Stimulated activated CD8-positive, alpha-beta memory T cell treated with anti-CD3 and anti-CD28 coated beads, Interleukin-15, amount 100 ng/mL, for 48 hours (primary cell): ENCODE measurements around the gene SIRT3.
"Not testable (repeated sequence)": the region's sequence is repeated elsewhere in the genome, so short reads cannot be mapped to it uniquely, and the experiment has no call there.

Experiments
- DNase-seq, 2 donors: peaks; one replicate each; pipeline ENCODE4 v3.0.0-alpha.2; 2020; ENCODE audit warnings: low read depth in 2 of 2

The SIRT3 gene

DNA sequence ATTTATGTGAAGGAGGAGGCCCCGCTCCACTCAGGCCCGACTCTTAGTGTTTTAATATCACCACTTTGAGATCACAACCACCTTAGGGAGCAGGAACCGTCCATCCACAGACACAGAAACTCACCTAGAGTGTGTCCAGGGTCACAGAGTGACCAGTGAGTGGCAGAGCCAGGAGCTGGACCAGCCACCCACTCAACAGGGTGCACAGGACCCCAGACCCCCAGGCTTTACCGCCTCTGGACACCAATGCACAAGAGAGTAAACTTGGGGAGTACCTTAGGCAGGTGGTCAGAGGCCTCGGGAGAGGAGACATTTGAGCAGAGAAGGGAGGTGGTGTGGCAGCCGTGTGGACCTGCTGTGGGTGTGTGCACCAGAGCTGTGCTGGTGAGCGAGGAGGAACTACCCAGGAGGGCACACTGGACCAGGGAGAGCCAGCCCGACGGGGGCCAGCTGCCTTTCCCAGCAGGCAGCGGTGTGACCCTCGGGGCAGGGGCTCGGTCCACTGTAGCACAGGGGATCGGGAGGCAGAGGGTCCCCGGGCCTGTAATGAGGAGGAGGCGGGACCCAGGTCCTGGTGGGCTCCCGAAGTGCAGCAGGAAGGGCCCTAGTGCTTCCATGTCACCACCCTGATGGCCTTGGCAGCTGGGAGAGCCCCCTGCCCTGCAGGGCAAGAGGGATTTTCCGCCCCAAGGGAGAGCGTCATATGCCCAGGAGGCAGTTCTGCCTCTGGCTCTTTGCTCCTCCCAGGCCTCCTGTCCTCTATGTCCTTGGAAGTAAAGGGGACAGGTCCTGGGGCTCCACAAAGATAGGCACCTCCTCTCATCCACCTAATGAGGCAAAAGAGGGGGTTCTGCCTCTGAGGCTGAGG, 34.5 kb upstream of the SIRT3 start:
- DNase-seq: no peak

DNA sequence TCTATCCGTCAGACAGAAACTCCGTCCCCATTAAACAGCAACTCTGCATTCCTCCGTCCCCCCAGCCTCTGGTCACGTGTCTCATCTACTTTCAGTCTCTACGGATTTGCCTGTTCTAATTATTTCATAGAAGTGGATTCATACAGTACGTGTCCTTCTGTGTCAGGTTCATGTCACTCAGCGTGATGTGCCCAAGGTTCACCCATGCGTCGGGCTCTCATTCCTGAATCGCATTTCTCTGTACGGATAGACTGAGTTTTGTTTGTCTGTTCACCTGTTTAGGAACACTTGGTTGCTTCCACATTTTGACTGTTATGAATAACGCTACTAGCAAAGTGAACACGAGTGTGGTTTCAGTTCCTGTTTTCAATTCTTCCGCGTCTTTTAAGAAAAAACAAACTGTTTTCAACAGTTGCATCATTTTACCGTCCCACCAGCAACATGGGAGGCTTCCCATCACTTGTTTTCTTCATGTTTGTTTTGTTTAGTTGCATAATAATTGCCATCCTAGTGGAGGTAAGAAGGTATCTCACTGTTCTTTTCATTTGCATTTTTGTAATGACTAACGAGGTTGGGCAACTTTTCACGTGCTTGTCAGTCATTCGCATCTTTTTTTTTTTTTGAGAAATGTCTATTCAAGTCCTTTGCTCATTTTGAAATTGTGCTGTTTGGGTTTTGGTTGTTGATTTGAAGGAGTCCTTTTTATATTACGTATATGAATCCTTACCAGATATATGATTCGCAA, 33.2 kb upstream of the SIRT3 start:
- no peak for DNase-seq

DNA sequence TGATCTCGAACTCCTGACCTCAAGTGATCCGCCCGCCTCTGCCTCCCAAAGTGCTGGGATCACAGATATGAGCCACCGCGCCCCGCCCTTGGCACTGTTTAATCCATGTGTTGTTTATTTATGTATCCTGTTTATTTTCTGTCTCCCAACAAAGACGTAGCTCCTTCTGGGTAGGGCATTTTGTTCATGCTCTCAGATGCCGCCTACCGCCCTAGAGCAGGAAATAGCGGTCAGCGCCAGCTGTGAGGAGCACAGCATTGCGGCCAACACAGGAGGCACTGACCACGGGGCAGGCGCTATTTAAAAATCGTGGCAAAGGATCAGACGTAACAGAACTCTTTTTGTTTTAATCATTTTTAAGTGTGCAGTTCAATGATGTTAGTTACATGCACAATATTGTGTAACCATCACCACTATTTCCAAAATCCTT, 32.6 kb upstream of the SIRT3 start:
- DNase-seq: not testable (repeated sequence)

DNA sequence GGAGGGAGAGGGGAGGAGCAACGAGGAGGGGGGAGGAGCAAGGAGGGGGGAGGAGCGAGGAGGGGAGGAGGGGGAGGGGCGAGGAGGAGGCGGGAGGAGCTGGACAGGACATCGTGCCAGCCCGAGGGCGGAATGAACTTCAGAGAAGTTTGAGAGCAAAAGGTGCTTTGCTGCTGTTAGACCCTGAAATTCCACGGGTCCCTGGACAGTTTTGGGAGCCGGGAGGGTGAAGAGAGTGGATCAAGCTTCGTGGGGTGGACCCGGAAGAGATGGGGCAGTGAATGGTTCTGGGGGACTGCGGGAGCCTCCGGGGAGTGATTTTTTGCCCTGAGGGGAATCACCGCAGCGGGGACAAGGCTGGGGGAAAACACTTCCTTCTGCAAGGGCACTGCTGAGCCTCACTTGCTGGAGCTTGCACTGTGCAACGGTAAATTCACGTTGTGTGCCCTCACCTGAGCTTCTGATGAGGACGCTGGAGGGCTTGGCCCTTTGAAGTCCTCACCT, 31.4 kb upstream of the SIRT3 start:
- no peak for DNase-seq

DNA sequence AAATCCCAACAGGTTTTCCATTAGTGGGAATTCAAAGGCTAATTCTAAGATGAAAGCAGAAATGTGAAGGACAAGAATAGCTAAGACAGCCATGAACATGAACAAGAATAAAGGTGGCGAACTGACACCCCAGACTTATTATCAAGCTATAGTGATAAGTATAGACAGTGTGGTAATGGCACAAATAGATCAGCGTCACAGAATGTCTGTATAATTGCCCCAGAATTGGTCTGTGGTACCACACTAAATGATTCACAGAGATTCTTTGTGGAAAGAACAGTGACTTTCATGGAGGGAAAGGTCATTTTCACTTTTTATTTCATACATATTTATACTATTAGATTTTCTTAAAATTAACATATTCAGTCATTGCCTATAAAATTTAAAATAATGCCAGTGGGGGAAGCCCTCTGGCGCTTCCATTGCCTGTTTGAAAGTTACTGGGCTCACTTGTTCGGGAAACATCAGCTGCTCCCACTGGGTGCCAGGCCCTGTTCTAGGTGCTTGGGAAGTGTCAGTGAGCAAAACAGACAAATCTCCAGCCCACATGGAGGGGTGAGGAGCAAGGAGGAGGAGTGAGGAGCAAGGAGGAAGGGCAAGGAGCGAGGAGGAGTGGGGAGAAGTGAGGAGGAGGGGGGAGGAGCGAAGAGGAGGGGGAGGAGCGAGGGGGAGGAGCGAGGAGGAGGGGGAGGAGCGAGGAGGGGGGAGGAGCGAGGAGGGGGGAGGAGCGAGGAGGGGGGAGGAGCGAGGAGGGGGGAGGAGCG, 30.7 kb upstream of the SIRT3 start:
- DNase-seq: no peak

DNA sequence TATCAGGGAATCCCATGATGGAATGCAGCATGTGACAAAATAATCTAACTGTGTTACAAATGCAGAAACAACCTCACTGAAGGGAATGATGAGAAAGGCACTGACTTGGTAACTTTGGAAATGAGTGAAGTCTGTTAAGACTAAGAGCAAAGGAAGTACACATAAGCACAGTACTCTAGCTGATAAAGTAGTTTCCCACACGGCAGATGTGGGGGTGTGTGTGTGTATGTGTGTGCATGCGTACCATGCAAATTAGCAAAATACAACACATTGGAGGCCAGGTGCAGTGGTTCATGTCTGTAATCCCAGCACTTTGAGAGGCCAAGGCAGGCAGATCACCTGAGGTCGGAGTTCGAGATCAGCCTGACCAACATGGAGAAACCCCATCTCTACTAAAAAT, 25.5 kb upstream of the SIRT3 start:
- DNase-seq: no peak

DNA sequence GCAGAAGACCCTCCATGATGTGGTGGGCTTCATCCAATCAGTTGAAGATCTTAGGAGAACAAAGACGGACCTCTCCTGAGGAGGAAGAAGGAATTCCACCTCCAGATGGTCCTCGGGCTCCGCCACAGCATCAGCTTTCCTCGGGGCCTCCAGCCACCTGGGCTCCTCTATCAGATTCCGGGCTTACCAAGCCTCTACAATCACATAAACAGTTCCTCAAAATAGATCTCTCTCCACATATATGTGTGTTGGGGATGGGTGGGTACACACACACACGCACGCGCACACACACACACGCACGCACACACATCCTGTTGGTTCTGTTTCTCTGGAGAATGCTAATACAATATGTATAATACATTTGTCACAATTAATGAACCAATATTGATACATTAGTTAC, 23.3 kb upstream of the SIRT3 start:
- DNase-seq: no peak

DNA sequence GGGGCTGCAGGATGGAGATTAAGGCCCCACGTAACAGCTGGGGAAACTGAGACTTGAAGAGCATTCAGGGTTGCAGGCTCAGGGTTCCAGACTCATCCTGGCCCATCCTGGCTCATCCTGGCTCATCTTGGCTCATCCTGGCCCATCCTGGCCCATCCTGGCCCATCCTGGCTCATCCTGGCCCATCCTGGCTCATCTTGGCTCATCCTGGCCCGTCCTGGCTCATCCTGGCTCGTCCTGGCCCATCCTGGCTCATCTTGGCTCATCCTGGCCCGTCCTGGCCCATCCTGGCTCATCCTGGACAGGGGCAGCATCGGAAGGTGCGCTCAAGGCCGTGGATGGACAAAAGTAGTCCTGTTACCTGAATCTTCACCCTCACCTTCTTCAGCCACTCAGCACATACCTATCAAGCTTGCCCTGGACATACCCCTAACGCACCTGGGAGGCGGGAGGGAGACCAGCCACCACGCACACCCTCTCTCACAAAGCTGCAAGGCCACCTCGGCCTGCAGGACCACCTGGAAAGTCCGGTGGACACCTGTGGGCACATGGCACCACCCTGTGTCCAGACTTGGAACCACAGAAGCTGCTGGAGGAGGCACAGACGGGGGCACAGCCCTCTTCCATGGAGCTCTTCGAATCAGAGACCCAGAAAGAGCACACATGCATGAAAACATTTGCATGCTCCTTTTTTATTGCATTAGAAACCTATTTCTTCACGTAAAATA, 21.8 kb upstream of the SIRT3 start:
- no peak for DNase-seq

DNA sequence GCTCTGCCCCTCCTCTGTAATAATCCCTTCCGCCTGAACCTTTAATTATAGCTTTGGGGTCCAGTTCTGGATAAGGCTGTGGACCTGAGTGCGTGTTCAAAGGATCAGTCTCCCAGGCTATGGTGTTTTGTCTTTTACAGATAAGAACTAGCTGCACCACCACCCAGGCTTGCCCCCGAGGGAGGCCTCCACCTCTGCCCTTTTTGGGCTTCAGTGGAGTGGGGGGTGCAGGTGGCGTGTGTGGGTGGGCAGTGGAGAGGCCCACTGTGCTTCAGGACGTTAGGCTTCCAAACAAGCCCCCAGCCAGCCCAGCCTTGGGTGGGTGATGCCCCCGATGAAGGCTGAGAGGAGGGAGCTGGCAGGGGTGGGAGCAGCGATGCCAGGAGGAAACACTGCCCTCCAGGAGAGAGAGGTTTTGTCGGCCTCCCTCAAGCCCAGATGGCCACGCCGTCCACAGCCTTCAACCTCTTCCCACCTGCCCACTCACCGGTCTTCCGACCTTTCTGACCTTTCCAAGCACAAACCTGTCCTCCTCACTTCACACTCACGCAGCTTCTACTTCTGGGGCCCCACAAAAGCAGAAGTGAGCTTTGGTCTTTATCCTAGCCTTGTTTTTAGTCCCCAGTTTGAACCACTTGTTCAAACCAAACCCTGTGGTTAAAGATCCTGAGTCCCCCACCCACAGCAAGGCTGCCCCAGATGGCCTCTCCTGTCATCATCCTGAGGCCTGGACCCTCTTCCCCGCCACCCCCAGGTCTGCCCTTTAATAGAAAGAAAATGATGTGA, 21.0 kb upstream of the SIRT3 start:
- DNase-seq: no peak

DNA sequence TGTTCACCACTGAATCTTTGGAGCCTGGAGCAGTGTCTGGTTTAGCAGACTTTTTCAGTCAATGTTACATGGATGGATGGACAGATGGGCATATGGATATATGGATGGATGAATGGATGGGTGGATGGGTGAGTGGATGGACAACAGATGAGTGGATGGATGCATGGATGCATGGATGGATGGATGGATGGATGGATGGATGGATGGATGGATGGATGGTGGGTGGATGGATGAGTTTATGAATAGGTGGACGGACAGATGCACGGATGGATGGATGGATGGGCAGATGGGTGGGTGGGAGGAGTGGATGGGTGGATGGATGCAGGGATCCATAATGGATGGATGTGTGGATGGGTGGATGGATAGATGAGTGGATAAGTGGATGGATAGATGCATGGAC, 19.7 kb upstream of the SIRT3 start:
- no peak for DNase-seq

DNA sequence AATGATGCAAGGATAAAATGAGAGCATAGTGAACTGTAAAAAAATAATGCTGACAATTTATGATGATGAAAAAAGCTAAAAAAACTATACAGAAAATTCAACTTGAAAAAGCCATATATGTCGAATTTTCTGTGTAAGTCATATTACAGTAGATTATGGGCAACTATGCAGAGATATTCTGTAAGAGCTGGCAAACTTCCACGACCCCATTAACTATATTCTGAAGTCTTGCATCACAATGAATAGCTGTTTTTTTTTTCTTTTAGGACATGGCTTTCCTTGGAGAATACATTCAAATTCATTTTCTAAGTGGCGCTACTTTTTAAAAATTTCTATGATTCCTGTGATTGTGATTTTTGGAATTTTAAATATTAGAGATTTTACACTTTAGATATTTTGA, 19.0 kb upstream of the SIRT3 start:
- DNase-seq: no peak

DNA sequence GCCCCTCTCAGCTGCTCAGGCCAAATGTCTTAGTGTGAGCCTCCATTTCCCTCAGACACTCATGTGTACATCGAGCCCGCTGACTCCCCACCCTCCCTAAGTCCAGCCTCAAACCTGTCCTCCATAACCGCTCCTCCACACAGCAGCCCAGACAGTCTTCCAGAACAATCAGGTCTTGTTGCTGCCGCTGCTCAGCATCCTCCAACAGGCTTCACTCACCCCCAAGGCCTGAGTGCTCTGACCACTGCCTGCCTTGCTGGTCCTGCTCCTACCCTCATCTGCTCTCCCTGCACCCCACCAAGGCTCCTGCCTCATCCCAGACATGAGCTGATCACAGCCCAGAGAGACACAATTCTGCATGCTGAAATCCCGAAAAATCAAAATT, 17.7 kb upstream of the SIRT3 start:
- DNase-seq: no peak

DNA sequence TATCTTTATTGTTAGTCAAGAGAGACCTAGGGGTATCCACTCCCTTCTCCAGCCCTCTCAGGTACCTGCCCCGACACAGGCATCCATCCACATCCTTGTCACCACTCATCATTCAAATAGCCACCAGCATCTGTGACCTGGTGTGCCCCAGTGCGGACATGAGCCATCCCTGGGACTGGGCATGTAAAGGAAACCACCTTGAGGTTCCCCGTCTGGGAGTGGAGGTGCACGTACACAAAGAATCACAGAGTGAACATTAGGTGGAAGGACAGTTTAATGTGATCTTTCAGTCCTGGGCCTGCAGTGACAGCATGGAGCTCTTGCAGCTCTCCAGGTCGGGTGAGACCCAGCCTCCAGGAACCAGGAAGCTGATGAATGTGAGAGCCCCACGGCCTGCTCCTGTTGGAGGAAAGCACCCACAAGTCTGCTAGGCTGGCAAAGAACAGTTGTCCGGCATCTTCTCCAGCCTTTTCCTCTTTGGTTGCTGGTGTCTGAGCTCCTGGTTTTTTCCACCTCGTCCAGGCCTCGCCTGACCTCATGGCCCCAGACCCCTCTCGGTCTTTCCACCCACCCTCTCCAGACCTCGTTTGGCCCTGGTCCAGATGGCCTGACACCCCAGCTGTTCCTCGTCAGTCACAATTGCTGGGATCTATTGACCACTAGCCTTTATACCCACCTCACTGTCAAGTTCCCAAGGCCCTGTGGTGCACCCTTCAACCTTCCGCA, 17.2 kb upstream of the SIRT3 start:
- DNase-seq: no peak

DNA sequence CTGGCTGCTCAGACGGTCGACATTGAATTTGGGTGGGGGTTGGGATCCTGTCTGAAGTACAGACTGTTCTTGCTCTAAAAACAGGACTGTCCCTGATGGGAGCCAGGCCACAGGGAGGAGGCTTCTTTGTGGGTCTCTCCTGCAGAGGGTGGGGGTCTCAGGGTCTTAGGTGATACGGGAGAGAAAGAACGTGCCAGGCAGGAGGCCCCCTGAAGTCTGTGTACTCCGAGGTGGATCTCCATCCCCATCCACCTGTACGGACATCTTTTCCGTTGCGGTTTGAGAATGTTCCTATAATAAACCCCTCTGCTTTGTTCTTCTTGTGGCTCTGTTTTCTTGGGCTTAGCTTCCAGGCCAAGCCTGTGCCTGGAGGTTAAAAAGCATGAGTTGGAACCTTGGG, 16.5 kb upstream of the SIRT3 start:
- no peak for DNase-seq

DNA sequence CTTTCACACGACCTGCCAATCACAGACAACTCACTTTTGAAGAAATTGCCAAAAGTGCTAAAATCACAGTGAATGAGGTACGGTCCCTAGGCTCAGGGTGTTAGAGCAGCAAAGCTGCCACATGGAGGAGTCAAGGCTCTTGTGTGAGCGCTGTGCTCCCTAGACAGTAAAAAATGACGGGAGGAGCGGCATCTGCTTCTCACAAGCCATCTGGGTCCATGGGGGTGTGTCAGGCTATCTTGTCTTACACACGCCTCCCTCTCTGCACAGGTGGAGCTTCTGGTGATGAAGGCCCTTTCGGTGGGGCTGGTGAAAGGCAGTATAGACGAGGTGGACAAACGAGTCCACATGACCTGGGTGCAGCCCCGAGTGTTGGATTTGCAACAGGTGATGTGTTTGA, 15.4 kb upstream of the SIRT3 start:
- no peak for DNase-seq

DNA sequence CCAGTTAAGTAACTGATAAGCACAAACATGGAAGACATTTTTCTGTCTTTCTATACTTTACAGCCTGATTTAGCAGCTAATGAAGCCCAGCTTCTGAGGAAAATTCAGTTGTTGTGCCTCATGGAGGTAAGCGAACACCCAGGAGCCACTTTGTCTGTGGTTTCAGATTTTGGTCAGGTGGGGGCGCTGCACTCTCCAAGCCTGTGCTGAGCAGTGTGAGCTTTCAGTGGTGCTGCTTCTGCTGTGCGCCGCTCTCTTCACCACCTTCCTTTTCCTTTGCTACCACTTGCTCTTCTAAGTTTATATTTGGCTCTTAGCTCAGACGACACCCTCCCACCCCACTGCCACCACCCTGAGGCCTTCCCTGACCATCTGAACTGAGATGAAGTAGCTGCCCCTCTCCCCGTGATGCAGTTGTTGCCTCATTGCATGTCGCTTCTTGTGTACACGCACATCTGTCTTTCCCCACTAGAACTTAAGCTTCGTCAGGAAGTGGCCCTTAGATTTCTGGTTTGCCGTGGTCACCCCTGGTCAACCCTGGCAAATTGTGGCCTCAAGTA, 14.7 kb upstream of the SIRT3 start:
- DNase-seq: peak; percentile 49 to 56

DNA sequence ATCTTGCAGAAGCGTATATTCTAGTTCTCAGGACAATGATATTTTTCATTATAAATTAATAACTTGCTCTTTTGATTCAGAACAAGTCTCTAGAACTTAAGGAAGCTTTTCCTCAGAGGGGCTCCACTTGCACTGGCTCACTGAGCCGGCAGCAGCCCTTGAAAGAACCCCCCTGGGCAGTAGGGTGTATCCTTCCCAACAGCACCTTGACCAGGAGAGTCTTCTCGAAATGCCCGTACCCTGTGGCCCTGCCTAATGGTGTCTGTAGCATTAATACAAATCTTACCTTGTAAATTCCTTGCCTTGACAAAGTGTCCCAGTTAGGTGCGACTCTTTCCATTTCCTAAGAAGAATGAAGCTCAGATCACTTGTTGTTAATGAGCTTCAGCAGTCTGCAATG, 14.1 kb upstream of the SIRT3 start:
- no peak for DNase-seq

DNA sequence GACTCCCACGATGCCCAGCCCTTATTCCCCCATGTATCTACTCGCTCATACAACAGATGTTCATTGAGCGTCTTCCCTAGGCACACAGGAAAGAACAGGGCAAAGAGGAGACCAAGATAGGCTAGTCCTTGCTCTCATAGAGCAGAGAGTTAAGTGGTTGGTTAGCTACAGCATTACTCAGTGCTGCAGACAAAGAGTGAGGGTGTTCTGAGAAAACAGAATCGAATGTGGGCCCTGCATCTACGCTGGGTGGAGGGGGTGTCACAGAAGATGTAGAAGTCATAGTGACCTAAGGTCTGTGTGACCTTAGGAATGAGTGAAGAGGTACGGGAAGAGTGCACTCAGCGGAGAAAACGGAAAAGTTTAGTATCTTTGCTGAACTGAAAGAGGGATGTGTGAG, 12.9 kb upstream of the SIRT3 start:
- DNase-seq: no peak

DNA sequence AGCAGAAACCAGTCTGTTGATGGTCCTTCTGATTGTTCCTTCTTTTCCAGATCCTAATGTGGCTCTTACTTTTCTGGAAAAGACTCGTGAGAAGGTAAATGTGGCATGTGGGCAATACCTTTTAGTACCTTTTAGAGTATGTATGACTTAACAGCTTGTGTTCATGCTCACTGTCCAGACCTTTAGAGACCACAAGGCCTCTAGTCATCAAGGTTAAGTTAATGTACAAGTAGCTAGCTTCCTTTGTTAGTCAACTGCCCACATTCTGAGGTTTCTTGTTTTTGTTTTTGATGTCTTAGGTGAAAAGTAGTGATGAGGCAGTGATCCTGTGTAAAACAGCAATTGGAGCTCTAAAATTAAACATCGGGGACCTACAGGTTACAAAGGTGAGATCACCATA, 8.2 kb upstream of the SIRT3 start:
- DNase-seq: no peak

DNA sequence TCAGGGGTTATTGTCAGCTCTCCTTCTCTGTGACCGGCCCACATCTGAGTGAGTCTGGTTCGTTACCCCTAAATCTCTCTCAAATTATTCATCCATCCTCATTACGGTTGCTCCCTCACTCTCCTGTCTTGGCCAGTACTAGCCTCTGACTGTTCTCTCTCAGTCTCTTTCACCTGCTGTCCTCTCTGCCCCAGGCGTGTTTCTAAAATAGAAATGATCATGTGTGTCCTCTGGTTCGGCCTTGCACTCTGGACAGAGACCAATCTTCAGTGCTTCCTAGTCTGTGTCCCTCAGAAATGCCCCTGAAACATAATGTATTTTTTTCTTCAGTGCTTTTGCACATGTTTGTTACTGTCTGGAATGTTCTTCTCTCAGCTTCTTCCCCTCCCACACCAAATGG, 5.5 kb upstream of the SIRT3 start:
- no peak for DNase-seq
